Thyroid gland (tissue), 4 donors: Measurements from ENCODE around the gene SLC6A9.

Experiments used
- POLR2A ChIP-seq, 2 donors: fragments of 450-650 bp; IDR thresholded peaks; one replicate each; pipeline ENCODE4 v1.6.1; 2017; ENCODE audit warnings: antibody characterized with exemption in 2 of 2, mild to moderate bottlenecking in 2 of 2, moderate library complexity in 1 of 2
- TF ChIP-seq, protein P1 (sequence below), 6 experiments: fragments of 200-600 bp in 3 of 6; fragments of 450-650 bp in 3 of 6; sonication (generic) in 3 of 6; IDR thresholded peaks; one replicate each; pipeline ENCODE4 v1.5.1; 2016 to 2019; ENCODE audit warnings: antibody characterized with exemption in 6 of 6, mild to moderate bottlenecking in 2 of 6, inconsistent platforms in 1 of 6, moderate library complexity in 1 of 6

DNA sequence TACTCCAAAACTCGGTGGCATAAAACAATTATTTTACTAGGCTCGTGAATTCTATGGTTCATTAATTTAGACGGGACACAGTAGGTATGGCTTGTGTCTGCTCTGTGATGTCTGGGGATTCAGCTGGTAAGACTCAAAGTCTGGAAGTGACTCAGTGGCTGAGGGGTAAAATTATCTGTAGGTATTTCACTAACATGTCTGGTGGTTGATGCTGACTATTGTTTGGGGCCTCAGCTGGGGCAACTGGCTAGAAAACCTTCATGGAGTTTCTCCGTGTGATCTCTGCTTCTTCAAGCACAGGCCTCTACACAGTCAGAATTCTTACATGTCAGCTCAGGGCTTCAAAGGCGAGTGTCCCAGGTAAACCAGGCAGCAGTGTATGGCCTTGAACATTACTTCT is 46.2 kb upstream of the SLC6A9 start:
- TF ChIP-seq, protein P1, sequence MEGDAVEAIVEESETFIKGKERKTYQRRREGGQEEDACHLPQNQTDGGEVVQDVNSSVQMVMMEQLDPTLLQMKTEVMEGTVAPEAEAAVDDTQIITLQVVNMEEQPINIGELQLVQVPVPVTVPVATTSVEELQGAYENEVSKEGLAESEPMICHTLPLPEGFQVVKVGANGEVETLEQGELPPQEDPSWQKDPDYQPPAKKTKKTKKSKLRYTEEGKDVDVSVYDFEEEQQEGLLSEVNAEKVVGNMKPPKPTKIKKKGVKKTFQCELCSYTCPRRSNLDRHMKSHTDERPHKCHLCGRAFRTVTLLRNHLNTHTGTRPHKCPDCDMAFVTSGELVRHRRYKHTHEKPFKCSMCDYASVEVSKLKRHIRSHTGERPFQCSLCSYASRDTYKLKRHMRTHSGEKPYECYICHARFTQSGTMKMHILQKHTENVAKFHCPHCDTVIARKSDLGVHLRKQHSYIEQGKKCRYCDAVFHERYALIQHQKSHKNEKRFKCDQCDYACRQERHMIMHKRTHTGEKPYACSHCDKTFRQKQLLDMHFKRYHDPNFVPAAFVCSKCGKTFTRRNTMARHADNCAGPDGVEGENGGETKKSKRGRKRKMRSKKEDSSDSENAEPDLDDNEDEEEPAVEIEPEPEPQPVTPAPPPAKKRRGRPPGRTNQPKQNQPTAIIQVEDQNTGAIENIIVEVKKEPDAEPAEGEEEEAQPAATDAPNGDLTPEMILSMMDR (IDR thresholded peaks at IDR 0.05): no peak
- no peak for TF ChIP-seq POLR2A (IDR thresholded peaks at IDR 0.05)
